ENCODE results near the gene CXorf58.
A peak's percentile ranks its signal among the peaks of the same experiment; 100 is the strongest.
"Not testable (repeated sequence)": the region's sequence is repeated elsewhere in the genome, so short reads cannot be mapped to it uniquely, and the experiment has no call there.

CXorf58 gene, protein sequence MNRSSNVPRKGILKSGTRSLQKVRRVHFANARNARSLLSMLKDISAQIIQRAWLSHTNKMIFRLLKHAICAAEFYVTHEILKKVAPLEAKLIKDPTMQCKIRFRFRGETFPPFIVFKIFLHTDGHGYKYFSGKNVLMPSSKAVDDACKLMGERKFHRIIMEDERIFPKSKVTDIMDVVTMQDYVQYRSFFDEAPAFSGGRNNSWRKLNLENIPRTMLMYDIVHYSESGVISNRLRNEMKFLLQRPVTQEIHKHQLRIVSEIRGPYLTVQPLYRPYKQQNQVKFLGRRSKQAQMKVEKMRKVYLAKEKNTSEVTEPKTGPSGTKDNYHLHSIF

DNA sequence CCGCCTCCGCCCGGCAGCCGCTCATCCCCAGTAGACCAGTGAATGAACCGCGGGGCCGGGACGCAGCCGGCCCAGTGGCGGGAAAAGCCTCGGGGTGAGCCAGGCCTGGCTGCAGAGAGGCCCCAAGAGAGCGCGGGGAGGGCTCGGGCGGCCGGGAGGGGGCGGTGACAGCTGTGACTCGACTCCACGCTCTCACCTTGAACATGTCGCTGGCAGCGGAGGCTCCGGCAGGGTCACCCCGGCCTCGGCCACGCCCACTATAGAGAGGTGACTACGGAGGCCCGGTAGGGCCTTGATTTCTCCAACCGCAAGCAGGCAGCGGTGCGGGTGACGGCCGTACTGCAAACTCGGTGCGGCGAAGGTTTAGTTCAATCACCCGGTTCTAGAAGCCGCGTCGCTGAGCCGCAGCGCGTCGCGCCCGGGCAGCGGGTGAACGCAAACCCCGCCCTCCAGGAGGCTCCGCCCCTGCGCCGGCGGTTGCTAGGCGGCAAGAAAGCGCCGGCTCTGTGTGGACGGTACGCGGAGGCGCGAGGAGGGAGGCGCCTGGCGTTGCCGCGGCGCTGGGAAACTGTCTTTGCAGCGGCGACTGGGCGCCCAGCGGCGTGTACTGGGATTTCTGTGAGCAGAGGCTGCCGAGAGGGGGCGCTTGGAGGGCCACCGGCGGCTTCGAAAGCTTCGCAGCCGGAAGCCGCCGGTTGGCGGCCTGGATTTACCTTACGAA is at the start of gene CXorf58, which contains the start of gene APOO:
TSS of gene CXorf58 (plus strand) at position 509 of the 721 bp plus-strand sequence. CDS start 2,297 bp downstream, outside the sequence.
TSS of gene APOO (minus strand) at position 441 of the 721 bp plus-strand sequence. CDS start at position 205, 236 bp downstream.
- peak; percentile 96 for DNase-seq

DNA sequence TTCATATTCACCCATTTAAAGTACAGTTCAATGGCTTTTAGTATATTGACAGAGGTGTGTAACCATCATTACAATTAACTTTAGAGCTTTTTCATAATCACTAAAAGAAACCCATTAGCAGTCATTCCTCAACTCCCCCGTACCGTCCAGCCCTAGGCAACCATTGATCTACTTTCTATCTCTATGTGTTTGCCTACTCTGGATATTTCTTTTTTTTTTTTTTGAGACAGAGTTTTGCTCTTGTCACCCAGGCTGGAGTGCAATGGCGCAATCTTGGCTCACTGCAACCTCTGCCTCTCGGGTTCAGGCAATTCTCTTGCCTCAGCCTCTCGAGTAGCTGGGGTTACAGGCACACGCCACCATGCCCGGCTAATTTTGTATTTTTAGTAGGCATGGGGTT is 48.6 kb upstream of the CXorf58 start:
- DNase-seq = not testable (repeated sequence)

DNA sequence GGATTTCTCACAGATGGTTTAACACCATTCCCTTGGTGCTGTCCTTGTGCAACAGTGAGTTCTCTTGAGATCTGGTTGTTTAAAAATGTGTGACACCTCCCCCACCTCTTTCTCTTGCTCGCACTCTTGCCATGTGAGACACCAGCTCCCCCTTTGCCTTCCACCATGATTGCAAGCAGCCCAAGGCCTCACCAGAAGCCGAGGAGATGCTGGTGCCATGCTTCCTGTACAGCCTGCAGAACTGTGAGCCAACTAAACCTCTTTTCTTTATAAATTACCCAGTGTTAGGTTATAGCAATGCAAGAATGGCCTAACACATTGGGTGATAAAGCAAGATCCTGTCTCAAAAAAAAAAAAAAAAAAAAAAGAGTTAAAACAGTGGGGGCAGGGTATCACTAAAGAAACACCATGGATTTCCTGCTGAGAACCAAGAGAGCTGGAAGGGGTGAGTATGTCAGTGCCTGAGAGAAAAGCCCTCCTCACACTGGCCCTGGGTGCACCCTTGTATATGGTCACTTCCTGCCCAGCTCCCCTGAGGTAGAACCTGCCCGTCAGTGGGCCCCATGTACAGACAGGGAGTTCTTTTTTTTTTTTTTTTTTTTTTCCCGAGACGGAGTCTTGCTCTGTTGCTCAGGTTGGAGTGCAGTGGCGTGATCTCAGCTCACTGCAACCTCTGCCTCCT is 46.5 kb upstream of the CXorf58 start:
- DNase-seq = no peak

DNA sequence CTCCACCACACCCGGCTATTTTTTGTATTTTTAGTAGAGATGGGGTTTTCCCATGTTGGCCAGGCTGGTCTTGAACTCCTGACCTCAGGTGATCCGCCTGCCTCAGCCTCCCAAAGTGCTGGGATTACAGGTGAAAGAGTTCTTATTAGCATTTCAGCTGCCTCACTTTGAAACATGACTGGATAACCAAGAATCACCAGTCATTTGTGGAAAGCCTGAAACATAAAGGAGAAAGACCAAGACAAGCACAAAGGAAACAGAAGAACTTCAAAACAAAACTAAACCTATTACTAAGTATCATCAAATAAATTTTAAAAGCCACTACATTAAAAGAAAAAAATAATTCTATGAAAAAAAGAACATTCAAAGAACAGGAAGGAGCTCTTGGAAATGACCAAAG is 45.9 kb upstream of the CXorf58 start:
- DNase-seq = not testable (repeated sequence)

DNA sequence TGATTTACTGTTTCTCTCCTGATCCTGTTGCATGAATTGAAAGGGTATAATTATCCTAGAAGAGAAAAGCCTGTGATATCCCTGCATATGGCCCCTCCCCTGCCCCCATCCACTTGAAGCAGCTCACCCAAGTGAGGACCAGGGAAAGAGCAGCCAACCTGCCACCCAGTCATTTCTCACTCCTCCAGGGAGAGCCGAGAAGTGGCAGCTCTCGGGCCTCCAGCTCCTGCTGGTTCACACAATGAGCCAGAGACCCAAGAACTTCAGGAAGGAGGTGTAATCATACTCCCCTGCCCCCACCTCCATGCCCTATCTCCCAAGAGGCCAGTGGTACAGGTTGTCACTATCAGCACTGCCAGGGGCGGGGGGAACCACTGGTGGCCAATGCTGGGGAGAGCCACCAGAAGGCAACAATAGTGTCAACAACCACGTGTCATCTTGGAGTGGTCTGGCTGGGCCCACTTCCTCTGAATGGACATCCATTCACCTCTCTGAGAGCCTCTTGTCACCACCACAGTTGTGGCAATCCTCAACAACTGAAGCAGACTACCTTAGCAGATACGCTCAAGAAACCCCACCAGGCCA is 43.0 kb upstream of the CXorf58 start:
- DNase-seq = peak; percentile 30

DNA sequence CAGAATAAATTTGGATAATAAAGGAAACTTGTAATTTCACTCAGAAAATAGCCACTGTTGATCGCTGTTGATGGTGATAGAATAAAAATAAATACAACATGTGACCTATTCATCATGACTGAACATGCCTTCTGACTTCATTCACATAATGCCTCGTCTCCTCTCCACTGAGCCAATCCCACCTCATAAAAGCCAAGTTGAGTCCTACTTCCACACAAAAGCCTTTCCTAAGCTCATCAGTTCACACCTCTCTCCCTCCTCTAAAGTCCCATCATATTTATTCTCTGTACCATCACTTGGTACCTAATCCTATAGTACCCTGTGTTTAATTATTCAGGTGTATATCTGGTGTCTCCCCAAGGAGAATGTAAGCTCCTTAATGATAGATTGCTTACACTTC is 37.8 kb upstream of the CXorf58 start:
- no peak for DNase-seq

DNA sequence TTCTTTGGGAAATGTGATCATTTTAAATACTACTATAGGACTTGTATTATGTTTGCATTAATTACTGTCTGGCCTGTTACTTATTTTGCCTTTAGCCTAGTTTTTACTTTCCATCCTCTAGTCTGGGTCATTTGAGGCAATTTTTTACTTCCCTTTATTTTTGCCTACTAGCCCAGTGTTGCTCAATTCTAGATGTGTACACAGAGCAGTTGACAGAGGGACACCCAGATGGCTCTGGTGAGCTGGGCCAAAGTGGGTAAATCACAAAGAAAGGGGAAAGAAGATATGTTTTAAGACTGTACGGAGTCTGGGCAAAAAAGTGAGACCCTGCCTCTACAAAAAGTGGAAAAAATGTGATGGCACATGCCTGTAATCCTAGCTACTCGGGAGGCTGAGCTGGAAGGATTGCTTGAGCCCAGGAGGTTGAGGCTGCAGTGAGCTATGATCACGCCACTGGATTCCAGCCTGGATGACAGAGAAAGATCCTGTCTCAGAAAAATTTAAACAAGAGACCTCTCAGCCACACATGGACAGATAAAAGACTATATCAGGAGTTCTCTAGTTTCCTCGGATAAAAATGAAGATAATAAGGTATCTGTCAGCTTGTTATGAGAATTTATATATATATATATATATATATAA is 35.8 kb upstream of the CXorf58 start:
- DNase-seq = peak; percentile 76

DNA sequence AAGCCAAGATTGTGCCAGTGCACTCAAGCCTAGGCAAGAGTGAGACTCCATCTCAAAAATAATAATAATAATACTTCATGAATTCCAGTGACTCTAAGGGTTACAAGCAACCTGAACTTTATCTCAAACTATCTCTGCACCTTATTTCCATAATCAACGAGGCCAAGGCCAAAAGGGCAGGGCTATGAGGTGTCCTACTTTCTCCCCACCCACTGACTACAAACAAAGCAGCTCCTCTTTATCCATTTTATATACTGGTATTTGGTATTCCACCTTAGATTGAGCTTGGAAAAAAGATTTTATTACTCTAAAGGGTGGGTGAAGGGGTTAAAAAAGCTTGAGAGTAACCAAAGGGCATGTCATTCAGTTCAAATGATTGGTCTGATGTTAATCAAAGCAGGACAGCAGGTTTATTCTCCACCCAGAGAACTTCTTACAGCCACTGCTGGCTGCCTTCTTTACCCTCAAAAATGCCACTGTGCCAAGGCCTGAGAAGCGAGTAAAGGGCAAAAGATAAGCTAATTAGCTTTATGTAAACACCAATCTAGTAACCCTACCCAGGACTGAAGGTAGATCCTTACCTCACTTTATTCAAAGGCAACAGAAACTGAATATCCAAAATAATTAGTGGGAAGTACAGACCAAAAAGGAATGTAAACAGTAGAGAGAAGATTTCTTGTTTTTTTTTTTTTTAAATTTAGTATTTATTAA is 28.3 kb upstream of the CXorf58 start:
- no peak for DNase-seq

DNA sequence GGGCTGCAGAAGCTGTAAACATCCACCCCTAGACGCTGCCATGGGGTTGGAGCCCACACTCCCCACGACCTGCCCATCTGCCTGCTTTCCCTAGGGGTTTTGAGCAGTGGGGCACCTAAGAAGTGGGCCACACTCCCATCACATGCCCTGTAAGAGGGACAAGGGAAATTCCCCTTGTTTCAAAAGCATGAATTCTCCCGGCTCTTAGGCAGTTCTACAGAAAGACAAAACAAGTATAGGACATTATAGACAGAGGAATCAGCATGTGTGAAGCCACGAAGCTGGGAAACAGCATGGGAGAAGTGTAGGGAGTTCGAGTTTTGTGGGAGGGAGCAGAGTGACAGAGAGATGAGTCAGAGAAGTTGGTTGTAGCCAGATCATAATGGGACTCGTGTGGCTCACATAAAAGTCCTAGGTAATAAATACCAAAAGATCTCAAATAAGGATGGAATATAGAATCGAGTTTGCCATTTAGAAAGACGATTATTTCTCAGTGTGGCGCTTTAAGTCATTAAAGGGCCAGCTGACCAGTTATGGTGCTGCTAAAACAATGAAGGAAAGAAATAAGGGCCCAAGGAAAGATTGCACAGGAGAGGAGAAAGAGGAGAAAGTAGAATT is 24.0 kb upstream of the CXorf58 start:
- no peak for DNase-seq

DNA sequence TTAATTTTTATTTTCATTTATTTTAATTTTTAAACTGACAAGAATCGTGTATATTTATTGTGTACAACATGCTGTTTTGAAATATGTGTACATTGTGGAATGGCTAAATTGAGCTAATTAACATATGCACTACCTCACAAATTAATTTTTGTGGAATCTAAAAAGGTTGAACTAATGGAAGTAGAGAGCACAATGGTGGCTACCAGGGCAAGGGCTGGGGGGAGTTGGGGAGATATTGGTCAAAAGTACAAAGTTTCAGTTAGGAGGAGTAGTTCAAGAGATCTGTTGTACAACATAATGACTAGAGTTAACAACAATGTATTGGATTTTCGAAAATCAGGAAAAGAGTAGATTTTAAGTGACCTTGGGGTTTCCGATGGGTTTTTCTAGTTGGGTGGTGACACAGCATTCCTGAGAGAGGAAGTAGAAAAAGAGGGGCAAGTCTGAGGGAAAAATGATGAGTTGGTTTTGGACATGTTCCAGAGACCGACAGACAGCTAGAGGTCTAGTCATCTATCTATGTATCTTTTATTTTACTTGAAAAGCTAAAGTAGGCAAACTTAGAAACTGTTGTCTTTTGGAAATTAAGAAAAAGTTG is 23.3 kb upstream of the CXorf58 start:
- DNase-seq = peak; percentile 64

DNA sequence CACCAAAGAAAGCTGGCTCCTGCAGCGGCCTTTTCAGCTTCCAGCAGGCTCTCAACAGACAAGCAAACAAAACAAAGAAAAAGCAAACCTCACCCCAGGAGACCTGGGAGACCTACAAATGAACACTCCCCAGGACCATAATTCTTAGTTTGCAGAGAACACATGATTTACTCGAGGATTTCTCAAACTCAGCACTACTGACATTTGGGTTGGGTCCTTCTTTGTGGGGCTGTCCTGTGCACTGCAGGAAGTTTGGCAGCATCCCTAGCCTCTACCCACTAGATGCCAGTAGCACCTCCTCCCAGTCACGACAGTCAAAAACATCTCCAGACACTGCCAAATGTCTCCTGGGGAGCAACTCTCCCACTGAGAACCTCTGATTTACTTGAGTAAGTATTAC is 22.0 kb upstream of the CXorf58 start:
- DNase-seq = no peak

DNA sequence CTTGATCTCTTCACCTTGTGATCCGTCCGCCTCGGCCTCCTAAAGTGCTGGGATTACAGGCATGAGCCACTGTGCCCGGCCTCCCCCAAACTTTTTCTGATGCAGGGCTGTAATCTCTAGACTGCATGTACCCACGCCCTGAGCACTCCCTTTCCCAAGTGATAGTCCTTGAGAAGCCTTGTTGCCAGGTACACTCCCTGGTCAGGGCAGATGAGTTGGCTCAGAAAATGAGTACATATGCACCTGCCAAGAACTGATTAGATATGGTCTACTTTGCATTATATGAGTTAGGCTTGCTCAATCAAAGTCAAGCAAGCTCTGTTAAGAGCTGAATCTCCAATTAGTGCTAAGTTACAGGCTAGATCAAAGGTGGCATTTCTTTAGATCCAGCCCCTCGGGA is 20.4 kb upstream of the CXorf58 start:
- peak; percentile 55 for DNase-seq

DNA sequence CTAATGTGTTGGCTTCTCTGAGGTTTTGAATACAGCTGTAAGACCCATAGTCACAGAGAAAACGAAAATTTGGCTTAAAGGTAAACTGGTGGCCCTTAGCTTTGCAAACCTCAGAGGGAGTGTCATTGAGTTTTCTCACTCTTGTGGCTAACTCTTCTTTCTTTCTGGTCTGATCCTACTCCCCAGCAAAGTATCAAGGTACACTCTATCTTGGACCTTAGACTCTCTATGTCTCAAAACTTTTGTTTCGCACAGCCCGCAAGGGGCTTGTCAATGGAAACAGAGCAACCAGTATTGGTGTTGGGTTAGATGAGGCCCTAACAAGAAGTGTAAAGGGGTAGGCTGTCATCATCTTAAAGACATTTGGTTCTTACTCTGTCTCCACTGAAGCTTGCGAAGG is 19.9 kb upstream of the CXorf58 start:
- no peak for DNase-seq

DNA sequence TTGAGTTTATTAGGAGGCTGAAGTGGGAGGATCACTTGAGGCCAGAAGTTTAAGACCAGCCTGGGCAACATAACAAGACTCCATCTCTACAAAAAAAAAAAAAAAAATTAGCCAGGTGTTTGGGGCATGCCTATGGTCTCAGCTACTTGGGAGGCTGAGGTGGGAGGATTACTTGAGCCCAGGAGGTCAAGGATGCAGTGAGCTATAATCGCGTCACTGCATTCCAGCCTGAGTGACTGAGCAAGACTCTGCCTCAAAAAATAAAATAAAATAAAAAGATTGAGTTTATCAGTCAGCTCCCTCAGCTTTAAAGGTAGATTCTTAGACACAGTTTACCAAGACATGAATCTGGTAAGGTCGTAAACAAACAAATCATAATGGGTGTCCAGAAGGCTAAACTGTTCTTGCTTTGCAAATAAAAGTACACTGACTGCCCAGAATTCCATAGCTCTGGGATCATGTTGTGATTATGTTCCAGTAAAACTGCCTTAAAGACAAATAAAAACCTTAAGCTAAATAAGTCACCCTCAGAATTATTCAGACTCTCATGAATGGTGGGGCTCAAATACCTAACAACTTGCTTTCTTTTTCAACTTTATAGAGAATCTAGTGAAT is 18.8 kb upstream of the CXorf58 start:
- DNase-seq = no peak

DNA sequence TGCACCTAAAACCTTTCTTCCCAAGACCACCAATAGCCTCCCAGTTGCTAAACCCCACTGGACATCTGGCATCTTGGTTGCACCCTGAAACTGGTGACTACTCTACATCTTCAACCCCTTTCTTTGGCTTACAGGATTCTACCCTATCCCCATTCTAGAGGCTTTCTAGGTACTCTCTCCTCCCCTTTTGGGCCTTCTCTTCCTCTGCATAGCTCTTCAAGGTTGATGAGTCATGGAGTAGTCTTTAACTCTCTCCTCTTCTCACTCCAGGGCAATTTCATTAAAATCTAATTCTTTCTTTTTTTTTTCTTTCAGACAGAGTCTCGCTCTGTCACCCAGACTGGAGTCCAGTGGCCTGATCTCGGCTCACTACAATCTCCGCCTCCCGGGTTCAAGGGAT is 16.9 kb upstream of the CXorf58 start:
- DNase-seq = no peak

DNA sequence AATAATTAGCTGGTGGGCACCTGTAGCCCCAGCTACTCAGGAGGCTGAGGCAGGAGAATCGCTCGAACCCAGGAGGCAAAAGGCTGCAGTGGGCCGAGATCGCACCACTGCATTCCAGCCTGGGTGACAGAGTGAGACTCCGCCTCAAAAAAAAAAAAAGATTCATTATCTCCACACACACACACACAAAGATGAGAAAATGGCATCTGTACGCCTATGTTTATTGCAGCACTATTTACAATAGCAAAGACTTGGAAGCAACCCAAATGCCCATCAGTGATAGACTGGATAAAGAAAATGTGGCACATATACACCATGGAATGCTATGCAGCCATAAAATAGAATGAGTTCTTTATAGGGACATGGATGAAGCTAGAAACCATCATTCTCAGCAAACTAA is 12.8 kb upstream of the CXorf58 start:
- not testable (repeated sequence) for DNase-seq

DNA sequence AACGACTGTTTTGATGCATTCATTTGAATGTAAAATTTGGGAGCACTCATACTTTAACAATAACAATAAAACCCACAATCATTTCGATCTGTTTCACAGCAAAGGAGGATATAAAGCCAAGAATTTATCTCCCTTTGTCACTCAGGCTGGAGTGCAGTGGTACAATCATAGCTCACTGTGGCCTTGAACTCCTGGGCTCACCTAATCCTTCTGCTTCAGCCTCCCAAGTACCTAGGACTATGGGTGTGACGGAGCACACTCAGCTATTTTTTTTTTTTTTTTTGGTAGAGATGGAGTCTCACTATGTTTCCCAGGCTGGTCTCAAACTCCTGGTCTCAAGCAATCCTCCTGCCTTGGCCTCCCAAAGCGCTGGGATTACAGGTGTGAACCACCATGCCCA is 11.3 kb upstream of the CXorf58 start:
- DNase-seq = not testable (repeated sequence)

DNA sequence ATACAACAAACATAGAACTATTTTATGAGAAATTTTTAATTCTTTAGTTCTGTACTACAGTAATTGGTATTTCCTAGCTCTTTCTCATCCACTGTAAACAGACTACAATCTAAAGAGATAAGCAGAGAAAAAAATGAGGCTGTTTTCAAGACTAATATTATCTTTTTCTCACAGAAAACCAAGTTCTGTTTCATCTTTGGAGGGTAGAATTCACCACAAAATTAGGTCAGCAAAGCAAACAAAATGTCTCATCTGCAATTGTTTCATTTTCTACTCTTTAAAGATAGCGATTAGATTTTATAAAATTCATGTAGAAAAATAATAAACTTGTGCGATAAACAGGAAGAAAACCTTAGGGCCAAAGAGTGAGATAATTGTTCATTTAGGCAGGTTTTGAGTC is 10.8 kb upstream of the CXorf58 start:
- peak; percentile 70 for DNase-seq

DNA sequence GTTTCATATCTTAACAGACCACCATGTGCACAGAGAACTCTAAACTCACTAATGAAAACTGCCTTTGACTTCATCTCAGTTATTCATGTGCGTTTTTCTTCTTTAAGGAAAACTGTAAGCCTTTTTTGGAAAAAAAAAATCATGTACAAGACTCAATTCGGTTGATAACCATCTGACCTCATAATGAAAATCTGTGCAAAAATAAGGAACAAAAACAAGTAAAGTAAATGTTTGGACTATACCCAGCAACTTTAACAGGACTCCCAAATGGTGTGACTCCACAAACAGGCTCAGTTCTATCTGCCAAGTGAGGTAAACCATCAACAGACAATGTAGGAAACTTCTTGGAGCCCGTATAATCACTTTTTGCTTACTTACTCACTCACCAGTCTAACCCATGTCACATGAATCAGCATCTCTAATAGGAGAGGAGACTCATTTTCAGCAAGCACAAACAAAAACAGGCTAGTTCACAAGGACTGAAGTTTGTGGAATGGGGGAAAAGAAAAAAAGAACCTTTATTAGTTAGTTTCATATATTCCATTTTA is 9.3 kb upstream of the CXorf58 start:
- no peak for DNase-seq

DNA sequence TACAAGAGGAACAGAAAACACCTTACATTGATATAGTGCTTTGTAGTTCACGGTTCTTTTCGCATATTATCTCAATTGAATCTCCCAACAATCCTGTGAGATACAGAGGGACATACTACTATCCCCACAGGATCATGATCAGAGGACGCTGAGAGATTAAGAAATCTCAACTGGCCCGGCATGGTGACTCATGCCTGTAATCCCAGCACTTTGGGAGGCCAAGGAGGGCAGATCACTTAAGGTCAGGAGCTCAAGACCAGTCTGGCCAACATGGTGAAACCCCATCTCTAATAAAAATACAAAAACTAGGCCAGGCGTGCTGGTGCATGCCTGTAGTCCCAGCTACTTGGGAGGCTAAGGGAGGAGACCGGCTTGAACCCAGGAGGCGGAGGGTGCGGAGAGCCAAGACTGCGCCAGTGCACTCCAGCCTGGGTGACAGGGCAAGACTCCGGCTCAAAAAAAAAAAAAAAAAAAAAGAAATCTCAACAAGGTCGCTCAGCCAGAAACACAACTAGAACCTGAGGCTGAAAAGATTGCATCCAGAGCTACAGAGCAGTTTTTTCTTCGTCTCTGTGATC is 7.5 kb upstream of the CXorf58 start:
- DNase-seq = no peak
